ENCODE measurements around the gene CBL. TPM values are rescaled to one million over a fixed set of nuclear protein-coding genes. Genes with fewer than 3 reads are reported as not detected.

CBL gene
- total RNA-seq, 4 donors from 2014 or later: 9.9 to 14.2 (median 12.4) TPM

DNA sequence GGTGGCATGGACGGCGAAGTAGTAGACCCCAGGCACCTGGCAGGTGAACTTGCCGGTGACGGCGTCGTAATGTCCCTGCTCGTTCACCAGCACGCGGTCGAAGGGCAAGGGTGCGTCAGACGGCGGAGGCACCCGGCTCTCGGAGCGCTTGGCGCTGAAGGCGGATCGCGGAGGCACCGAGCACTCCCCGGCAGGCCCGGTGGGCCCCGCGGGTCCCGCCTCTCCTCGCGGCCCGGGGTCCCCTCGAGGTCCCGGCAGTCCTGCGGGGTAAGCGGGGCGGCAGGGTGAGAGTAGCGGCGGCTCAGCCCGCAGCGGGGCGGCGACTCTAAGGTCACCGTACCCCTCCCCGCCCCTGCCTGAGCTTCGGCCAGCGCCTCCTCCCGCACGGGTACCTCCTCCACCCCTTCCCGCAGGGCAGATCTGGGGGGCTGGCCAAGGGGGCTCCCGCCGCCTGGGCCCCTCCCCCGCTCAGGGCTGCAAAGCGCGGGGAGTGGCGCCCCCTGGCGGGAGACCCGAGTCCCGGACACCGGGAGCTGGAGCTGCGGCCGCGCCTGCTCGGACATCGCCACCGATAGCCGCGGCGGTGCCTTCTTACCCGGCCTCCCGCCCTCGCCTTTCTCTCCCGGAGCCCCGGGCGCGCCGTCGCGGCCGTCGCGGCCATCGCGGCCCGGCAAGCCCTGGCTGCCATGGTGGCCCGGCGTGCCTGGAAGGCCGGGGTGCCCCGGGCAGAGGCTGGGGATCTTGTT lies 133.6 kb downstream of the CBL start:
- 9 to 47% methylated on average over 6 to 12 of the region's 86 CpGs for WGBS, 2 donors
- DNase-seq: no peak
- peaks cover 0 to 43% (median 0%) of the 10 kb centered on the region in 4 donors for H3K27me3 ChIP-seq
- H3K27ac ChIP-seq: peak overlapping the region; percentile 74 to 92 (median 90)
- H3K4me1 ChIP-seq: peaks cover 42 to 74% (median 51%) of the 10 kb centered on the region in 3 donors
- intact Hi-C loops (cut with DNase I): no loop called here
- TF ChIP-seq, protein P1, sequence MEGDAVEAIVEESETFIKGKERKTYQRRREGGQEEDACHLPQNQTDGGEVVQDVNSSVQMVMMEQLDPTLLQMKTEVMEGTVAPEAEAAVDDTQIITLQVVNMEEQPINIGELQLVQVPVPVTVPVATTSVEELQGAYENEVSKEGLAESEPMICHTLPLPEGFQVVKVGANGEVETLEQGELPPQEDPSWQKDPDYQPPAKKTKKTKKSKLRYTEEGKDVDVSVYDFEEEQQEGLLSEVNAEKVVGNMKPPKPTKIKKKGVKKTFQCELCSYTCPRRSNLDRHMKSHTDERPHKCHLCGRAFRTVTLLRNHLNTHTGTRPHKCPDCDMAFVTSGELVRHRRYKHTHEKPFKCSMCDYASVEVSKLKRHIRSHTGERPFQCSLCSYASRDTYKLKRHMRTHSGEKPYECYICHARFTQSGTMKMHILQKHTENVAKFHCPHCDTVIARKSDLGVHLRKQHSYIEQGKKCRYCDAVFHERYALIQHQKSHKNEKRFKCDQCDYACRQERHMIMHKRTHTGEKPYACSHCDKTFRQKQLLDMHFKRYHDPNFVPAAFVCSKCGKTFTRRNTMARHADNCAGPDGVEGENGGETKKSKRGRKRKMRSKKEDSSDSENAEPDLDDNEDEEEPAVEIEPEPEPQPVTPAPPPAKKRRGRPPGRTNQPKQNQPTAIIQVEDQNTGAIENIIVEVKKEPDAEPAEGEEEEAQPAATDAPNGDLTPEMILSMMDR (IDR thresholded peaks at IDR 0.05): peak; percentile 69 to 85 (median 81)
- TF ChIP-seq POLR2A (IDR thresholded peaks at IDR 0.05): peak in 1 of 4 donors; percentile 40
- no peaks in the 10 kb centered on the region for H3K9me3 ChIP-seq
- H3K4me3 ChIP-seq: peak overlapping the region; percentile 36 to 74 (median 60)
- H3K36me3 ChIP-seq: peaks cover 0 to 18% (median 0%) of the 10 kb centered on the region in 3 donors

DNA sequence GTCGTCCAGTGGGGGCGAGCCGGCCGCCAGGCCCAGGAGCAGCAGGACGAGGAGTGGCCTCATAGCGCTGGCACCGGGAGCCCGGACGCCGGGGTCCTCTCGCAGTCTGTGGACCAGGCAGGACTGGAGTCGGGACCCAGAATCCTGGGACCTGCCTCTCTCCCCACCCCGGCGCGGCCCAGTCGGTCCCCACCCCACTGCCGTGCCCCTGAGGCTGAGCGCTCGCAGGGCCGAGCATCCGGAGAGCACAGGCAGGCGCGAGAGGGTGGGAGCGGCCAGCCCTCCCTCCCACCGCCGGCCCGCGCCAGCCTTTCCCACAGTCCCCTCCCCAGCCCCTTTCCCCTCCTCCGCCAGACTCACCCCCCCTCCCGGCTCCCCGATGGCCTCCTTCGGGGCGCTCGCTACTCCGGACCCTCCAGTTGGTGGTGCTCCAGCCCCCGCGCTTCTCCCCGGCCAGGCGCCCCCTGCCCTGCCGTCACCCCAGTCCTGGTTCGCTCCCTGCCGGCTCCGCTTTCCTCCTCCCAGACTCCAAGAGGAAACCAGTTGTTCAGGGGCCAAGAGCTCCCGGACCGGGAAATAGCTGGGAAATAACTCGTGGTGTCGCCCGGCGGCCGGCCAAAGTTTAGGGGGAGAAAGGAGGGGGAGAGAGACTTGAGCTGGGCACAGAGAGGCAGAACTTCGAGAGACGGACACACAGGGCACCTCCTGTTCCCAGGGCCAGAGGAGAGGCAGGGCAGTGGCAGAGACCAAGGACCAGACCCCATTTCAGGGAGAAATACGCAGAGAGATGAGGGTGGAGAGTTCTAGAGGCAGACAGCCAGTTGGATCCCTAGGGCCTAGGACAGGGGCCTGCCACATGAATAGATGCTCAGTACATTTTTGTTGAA lies 134.4 kb downstream of the CBL start, which contains the start of gene C1QTNF5:
TSS of gene C1QTNF5 (minus strand) at position 549 of the 887 bp plus-strand sequence. CDS start at position 63, 486 bp downstream.
- Histone ChIP-seq H3K36me3 (peaks cover 0 to 17% (median 0%) of the 10 kb centered on the region in 3 donors), H3K4me1 (peaks cover 35 to 66% (median 44%) of the 10 kb centered on the region in 3 donors), H3K4me3 (peak within 1 kb of the TSS; percentile 36 to 74 (median 60)), H3K9me3 (no peaks in the 10 kb centered on the region), H3K27me3 (peaks cover 0 to 43% (median 0%) of the 10 kb centered on the region in 4 donors), H3K27ac (peak within 1 kb of the TSS; percentile 74 to 92 (median 90))
- TF ChIP-seq, protein P1 (IDR thresholded peaks at IDR 0.05): no peak
- TF ChIP-seq POLR2A (IDR thresholded peaks at IDR 0.05): peak in 1 of 4 donors; percentile 25
- intact Hi-C loops (cut with DNase I): no loop called here
- DNase-seq: no peak
- WGBS, 2 donors: 10 to 12% methylated on average over 11 to 13 of the region's 53 CpGs

DNA sequence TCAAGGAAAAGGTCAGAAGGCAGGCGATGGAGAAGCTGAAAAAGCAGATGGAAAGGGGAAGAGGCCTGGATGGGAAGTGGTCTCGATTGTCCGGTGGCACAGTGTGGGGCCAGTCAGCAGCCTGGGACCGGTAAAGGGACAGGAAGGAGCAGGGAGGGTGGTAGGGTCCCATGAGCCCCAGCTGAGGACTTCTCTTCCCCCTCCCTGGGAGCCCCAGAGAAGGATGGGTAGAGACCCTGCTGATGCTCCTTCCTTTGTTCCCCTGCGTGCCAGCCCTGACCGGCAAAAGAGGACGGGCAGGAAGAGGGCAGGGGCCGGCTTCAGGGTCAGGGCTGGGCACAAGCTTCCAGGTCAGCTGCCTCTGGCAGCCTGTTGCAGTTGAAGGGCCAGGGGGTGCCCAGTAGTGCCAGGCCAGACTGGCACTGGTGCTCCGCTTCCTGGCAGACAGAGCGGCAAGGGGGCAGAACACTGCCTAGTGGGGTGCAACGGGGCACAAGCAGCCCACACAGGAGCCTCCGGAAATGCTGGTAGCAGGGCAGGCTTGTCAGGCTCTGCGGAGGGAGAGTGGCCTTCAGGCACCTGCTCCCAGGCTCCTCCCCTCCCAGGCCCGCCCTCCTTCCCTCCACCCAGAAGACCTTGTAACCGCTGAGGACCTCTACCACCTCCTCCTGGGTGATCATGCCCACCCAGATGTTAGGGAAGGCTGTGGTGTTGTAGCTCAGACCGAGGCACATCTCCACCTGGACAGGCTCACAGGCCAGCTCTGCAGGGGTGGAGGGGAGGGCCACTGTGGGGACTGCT lies 135.3 kb downstream of the CBL start:
- Histone ChIP-seq H3K27me3 (peaks cover 0 to 48% (median 0%) of the 10 kb centered on the region in 4 donors), H3K9me3 (no peaks in the 10 kb centered on the region), H3K27ac (peak overlapping the region in 3 of 4 donors; percentile 89 to 92 (median 91)), H3K36me3 (peaks cover 0 to 8% (median 0%) of the 10 kb centered on the region in 3 donors), H3K4me1 (peaks cover 32 to 58% (median 44%) of the 10 kb centered on the region in 3 donors), H3K4me3 (peak overlapping the region in 3 of 4 donors; percentile 56 to 74 (median 63))
- WGBS, 2 donors: 36 to 37% methylated on average over 6 to 8 of the region's 16 CpGs
- intact Hi-C loops (cut with DNase I): no loop called here
- DNase-seq: no peak
- no peak for TF ChIP-seq POLR2A (IDR thresholded peaks at IDR 0.05)
- TF ChIP-seq, protein P1 (IDR thresholded peaks at IDR 0.05): no peak

DNA sequence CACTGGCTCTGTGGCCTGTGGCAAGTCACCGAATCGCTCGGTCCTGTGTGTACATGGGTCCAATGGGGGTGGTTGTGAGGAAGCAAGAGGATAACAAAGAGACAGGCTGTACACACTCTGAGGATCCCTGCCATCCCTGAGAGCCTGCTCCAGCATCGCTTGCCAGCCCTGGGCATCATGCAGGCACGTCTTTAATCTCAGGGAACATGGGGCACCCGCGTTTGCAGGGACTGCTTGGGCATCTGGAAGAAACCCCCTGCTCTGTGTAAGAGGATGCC lies 135.8 kb downstream of the CBL start:
- peaks cover 32 to 52% (median 43%) of the 10 kb centered on the region in 3 donors for H3K4me1 ChIP-seq
- TF ChIP-seq, protein P1 (IDR thresholded peaks at IDR 0.05): no peak
- TF ChIP-seq POLR2A (IDR thresholded peaks at IDR 0.05): no peak
- DNase-seq: no peak
- peaks cover 0 to 3% (median 0%) of the 10 kb centered on the region in 3 donors for H3K36me3 ChIP-seq
- intact Hi-C loops (cut with DNase I): no loop called here
- H3K27me3 ChIP-seq: peaks cover 0 to 53% (median 0%) of the 10 kb centered on the region in 4 donors
- H3K27ac ChIP-seq: no peak overlapping the region
- no peaks in the 10 kb centered on the region for H3K9me3 ChIP-seq
- WGBS, 2 donors: 69% methylated on average over 6 of the region's 7 CpGs; no CpG with 5 or more reads in 1 of the 2 donors
- no peak overlapping the region for H3K4me3 ChIP-seq
